ENCODE measurements around the gene GPBP1L1. TPM values are rescaled to one million over a fixed set of nuclear protein-coding genes. Genes with fewer than 3 reads are reported as not detected.

Gene GPBP1L1
- total and polyA plus RNA-seq, 2 of the 13 experiments (the other 11 are each of a cell fraction or from before 2014, with no cell fraction given), result 45.9 to 86.1 TPM

- no peak for TF ChIP-seq ZNF639 (CRISPR knock-in tag; conservative IDR thresholded peaks at IDR 0.05)
- 0 out of 2 replicates have a peak, but pooled peaks have one; percentile 8 for TF ChIP-seq RXRA (CRISPR knock-in tag; IDR thresholded peaks at IDR 0.05)
- peak; percentile 96 for TF ChIP-seq HCFC1 (IDR thresholded peaks at IDR 0.05; ENCODE audit: low read depth, low read length)
- TF ChIP-seq ZBTB37 (CRISPR knock-in tag; IDR thresholded peaks at IDR 0.05), result no peak
- TF ChIP-seq SP5 (CRISPR knock-in tag; IDR thresholded peaks at IDR 0.05; ENCODE audit: borderline replicate concordance, low read depth), result peak; percentile 45; the same call in 1 of the 2 replicates
- TF ChIP-seq CBX1 (IDR thresholded peaks at IDR 0.05; ENCODE audit: low read depth), result peak; percentile 25
- TF ChIP-seq PATZ1 (CRISPR knock-in tag; IDR thresholded peaks at IDR 0.05), result peak; percentile 22
- TF ChIP-seq NRL (CRISPR knock-in tag; IDR thresholded peaks at IDR 0.05; ENCODE audit: borderline replicate concordance), result peak; percentile 25; the same call in 1 of the 2 replicates
- 0 out of 2 replicates have a peak, but pooled peaks have one; percentile 44 for TF ChIP-seq HOMEZ (CRISPR knock-in tag; IDR thresholded peaks at IDR 0.05; ENCODE audit: low read depth)
- no peak for TF ChIP-seq ZNF431 (CRISPR knock-in tag; IDR thresholded peaks at IDR 0.05; ENCODE audit: borderline replicate concordance, low read depth)
- 0 out of 2 replicates have a peak, but pooled peaks have one; percentile 1 for TF ChIP-seq ZNF878 (CRISPR knock-in tag; IDR thresholded peaks at IDR 0.05)
- TF ChIP-seq ATF7-NPFF (CRISPR knock-in tag; IDR thresholded peaks at IDR 0.05; ENCODE audit: low read depth), result peak; percentile 13
- TF ChIP-seq ZNF558 (CRISPR knock-in tag; IDR thresholded peaks at IDR 0.05; ENCODE audit: borderline replicate concordance), result peak; percentile 87
- peak; percentile 27 for TF ChIP-seq PHF8 (CRISPR knock-in tag; IDR thresholded peaks at IDR 0.05)
- TF ChIP-seq MXD4 (CRISPR knock-in tag; IDR thresholded peaks at IDR 0.05), result peak; percentile 46; the same call in 1 of the 2 replicates
- TF ChIP-seq IRF2 (CRISPR knock-in tag; IDR thresholded peaks at IDR 0.05), result peak; percentile 55
- peak; percentile 33; the same call in 1 of the 2 replicates for TF ChIP-seq CHD2 (IDR thresholded peaks at IDR 0.05; ENCODE audit: low read depth, low read length)
- peak; percentile 62 for TF ChIP-seq TBL1XR1 (IDR thresholded peaks at IDR 0.05; ENCODE audit: borderline replicate concordance, low read length, partially characterized antibody)
- TF ChIP-seq DMAP1 (CRISPR knock-in tag; IDR thresholded peaks at IDR 0.05), result no peak
- TF ChIP-seq PAXIP1 (CRISPR knock-in tag; conservative IDR thresholded peaks at IDR 0.05), result peak; percentile 3; the same call in 1 of the 2 replicates
Measured at GRCh38 chr1:45687014-45687753, 851 bp upstream of the GPBP1L1 start (continued).
